Measurements from ENCODE around the gene AIFM1. TPM values are rescaled to one million over a fixed set of nuclear protein-coding genes. Genes with fewer than 3 reads are reported as not detected.

AIFM1 gene
- total RNA-seq, 2 experiments from 2014 or later = 35.9 to 37.4 TPM

Other genes with a start within 250 kb of the AIFM1 start
- gene BCORL1, start 183.2 kb downstream of the AIFM1 start, total RNA-seq = 10 to 100 TPM; 14.3 to 15.4 TPM
- 10 to 100 TPM; 38.4 to 41.0 TPM for gene ELF4, start 55.3 kb downstream of the AIFM1 start, total RNA-seq
- gene RAB33A, start 6.1 kb upstream of the AIFM1 start, total RNA-seq = 10 to 100 TPM; 30.7 to 33.1 TPM
- gene ZNF280C, start 103.1 kb upstream of the AIFM1 start, total RNA-seq = 1 to 10 TPM; 5.0 to 5.6 TPM
- 10 to 100 TPM; 14.0 to 16.0 TPM for gene SLC25A14, start 174.1 kb upstream of the AIFM1 start, total RNA-seq
- not detected for gene GPR119, start 219.8 kb upstream of the AIFM1 start, total RNA-seq
- 10 to 100 TPM; 28.0 to 29.1 TPM for gene RBMX2, start 236.1 kb upstream of the AIFM1 start, total RNA-seq